Left ventricle myocardium superior (tissue), 1 donor: Measurements from ENCODE around the gene ZEB2. TPM values are rescaled to one million over a fixed set of nuclear protein-coding genes. Genes with fewer than 3 reads are reported as not detected.
A peak's percentile ranks its signal among the peaks of the same experiment; 100 is the strongest.

ENCODE experiments used
- ATAC-seq: fragments of 200-7000 bp; cut with Tn5 transposase; one replicate; pipeline ENCODE4 v1.9.1; 2020; ENCODE audit warnings: mild to moderate bottlenecking, moderate library complexity
- DNase-seq: peaks from one replicate; pipeline ENCODE4 v3.0.0-alpha.2; 2020
- intact Hi-C: fragments of 100-400 bp; cut with micrococcal nuclease; formaldehyde crosslinking; loops from one replicate; pipeline ENCODE4 v1.11.0; 2022
- long read RNA-seq: library from polyadenylated mRNA; unstranded; transcript quantifications from one replicate; pipeline ENCODE4 v2.0.0, GENCODE V29; 2021
- total RNA-seq: library from RNA; stranded (reverse); fragmentation: NEBNext Ultra II Directional; extraction: Animal tissue kit (Norgen Biotek cat#: 25700); gene quantifications from one replicate; pipeline ENCODE4 v1.2.1, GENCODE V29; 2021
- donor health status: DM: no; HTN: yes; CAD: no; lungs with severe emphysema.

ZEB2 gene
- total RNA-seq: 83.2 TPM
- long read RNA-seq, full-length matches to known transcripts: 4 of 17 reads
- long read RNA-seq, partial matches to known transcripts: 4 of 17 reads
- long read RNA-seq, other reads (novel, unspliced or antisense): 9 of 17 reads

GRCh38 chr2:144519934-144520731 lies at the start of gene ZEB2:
Gene ZEB2 (minus strand): TSS chr2:144520119. CDS start chr2:144517350, 2,769 bp downstream.
- ATAC-seq: peak; percentile 31
- DNase-seq: peak; percentile 55
- intact Hi-C loops: loop anchor here (10.0 kb wide), 1 partner anchor 185 kb away; a partner anchor contains a TSS

DNA sequence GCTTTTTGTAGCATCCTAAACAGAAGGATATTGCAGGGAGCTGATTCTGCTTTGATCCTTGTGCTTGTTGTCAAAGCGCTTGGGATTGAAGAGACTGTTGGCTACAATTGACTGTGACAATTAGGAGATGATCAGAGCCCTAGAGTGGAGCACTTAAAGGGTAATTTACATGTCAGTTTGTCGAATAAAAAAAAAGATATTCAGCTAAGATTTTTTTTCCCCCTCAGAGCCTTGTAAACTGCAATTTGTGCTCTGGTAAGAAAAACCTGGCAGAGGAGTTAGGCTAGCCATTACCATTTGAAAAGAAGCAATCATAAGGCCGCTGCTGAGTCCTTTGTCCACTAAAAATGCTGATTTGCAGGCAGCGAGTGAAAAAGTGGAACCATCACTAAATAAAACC lies 47.8 kb upstream of the ZEB2 start:
- no peak for ATAC-seq
- DNase-seq: no peak
- intact Hi-C loops: no loop called here

DNA sequence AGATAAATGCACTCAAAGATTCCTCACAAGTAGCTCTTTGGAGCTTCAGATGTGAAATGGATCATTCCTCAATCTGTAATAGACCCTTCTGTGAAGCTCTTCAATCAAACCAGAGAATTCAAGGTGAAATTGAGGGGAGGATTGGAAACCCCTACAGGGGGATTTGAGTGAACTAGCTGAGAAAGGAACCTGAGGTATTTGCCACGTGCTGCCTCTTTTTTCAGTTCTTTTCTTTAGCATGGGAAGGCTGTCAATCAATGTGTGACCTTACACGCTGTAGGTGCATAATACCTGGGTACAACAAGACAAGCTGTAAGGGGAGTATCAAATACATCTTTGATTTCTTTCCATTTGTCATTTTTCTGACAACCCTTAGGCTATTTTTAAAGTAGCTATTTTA lies 46.5 kb upstream of the ZEB2 start:
- ATAC-seq (no peak), DNase-seq (no peak)
- intact Hi-C loops: no loop called here

- no peak for DNase-seq
- ATAC-seq: no peak
These were observed 40.3 kb upstream of the ZEB2 start for GRCh38 chr2:144560251-144560650.

DNA sequence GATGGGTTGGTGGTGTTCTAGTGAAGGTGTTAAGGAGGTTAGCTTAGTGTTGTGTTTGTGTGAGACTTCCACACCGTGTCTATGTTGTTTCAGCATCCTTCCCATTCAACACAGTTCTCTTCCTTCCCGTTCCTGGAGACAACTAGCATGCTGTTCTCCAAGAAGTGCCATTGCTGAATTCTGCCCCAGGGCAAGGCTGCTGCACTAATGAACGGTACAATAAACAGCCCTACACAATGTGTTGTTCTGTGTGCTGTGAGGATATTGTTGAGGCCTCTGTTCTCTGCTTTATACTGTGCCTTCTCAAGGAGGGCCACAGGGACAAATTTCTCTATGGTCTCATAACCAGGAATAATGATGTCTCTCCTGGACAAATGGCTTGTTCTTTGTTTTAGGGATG lies 39.8 kb upstream of the ZEB2 start:
- intact Hi-C loops: no loop called here
- no peak for DNase-seq
- ATAC-seq: no peak

More at GRCh38 chr2:144560251-144560650, 40.3 kb upstream of the ZEB2 start:
- intact Hi-C loops: no loop called here

DNA sequence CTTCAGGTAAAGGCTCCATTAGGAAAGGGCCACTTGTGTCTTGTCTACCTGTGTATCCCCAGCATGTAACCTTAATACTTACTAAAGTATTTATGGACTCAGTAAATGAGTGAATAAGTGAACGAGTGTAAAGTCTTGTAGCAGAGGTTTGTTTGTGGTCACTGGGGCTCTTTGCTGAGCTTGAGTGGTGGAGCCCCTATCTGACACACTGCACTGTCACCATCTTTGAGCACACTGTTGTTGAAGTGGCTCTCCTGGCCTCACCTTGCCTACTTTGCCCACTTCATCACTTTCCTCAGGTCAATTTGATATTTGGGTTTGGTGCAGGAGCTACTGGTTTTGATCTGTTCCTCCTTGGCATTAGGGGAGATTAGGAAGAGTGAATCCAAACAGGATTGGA lies 39.3 kb upstream of the ZEB2 start:
- ATAC-seq: no peak
- intact Hi-C loops: no loop called here
- no peak for DNase-seq

DNA sequence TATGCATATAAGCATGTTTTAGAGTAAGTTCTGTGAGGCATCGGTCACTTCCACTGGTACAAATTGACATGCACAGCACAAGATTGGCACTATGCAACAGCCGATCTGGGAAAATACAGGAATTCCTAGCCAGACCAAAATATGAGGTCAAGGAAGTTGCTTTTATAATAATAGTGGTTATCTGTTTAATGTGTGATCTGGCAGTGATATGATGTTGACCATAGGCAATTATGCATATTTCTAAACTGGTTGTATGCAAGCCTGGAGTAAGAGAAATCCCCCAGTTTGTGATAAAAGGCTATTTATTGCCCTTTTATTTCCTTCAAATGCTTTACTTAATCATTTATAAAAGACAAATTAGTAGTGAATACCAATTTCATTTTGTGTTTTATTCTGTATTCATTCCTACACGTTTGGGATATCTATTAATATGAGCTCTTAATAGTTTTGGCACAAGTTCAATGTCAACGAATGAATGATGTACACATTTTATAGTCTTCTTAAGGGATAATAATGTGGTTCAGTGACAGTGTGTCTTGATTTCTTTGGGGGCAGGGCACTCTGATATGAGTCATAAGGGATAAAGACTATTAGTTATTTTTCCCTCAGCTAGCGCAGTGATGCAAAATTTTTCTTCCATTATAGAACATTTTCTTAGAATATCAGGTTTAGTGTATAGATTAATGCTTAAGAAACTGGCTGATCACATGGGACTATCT lies 34.7 kb upstream of the ZEB2 start:
- intact Hi-C loops: no loop called here
- ATAC-seq (no peak), DNase-seq (no peak)

DNA sequence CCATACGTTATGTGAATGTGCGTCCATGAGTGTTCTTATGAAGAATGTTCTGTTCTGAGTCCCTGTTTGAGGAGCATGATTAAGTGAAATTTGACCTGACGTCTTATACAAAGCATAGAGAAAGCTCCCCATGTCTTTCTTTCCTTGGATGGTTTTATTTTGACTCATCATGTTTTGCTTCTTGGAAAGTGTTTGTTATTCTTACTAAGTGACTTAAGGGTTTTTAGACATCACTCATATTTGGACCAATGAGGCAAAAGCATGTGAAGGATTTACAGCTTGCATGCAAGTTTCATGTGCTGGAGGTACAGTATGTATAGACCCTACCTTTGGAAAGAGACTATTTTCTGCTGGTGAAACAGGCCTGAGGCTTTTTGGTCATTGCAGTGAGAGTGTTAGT lies 33.5 kb upstream of the ZEB2 start:
- no peak for DNase-seq
- no peak for ATAC-seq
- intact Hi-C loops: no loop called here

- DNase-seq (no peak), ATAC-seq (no peak)
- intact Hi-C loops: no loop called here
These were observed 32.9 kb upstream of the ZEB2 start for GRCh38 chr2:144552821-144553220.

DNA sequence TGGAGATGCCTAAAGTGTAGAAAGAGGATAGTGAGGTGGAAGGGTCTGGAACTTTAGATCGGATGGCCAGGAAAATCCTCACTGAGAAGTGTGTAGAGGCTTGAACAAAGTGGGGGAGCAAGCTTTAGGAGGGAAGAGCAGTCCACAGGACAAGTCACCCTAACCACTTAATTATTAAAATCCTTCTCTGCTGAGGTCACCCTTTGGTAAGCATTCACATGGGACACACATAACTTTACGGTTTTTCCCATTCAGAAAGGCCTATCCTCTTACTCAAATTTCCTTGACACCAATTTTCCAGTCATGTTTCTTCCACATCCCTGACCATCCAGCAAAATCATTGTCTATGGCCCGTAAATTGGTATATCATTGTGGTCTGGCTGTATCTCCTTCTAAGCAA lies 31.0 kb upstream of the ZEB2 start:
- ATAC-seq (no peak), DNase-seq (no peak)
- intact Hi-C loops: no loop called here

DNA sequence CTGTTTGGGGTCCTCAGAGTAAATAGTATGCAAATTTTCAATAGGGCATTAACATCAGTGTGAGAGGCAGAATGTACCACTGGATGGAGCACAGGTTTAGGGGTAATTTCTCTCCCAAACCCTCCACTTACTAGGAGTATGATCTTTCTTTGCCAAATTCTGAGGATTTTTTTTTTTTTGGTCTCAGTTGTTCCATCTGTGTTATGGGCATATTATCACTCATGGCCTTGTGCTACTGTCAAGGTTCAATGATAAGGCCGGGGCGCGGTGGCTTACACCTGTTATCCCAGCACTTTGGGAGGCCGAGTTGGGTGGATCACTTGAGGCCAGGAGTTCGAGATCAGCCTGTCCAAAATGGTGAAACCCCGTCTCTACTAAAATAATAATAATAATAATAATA lies 30.2 kb upstream of the ZEB2 start:
- intact Hi-C loops: no loop called here
- no peak for ATAC-seq
- no peak for DNase-seq

- intact Hi-C loops: no loop called here
- no peak for ATAC-seq
- no peak for DNase-seq
These were observed 28.7 kb upstream of the ZEB2 start for GRCh38 chr2:144548532-144549191.

GRCh38 chr2:144548088-144548487 lies 28.2 kb upstream of the ZEB2 start:
- ATAC-seq: no peak
- DNase-seq: no peak
- intact Hi-C loops: no loop called here

- ATAC-seq (no peak), DNase-seq (no peak)
- intact Hi-C loops: no loop called here
These were observed 27.6 kb upstream of the ZEB2 start for GRCh38 chr2:144547494-144547893.

- DNase-seq (no peak), ATAC-seq (no peak)
- intact Hi-C loops: no loop called here
These were observed 27.0 kb upstream of the ZEB2 start for GRCh38 chr2:144546933-144547332.

DNA sequence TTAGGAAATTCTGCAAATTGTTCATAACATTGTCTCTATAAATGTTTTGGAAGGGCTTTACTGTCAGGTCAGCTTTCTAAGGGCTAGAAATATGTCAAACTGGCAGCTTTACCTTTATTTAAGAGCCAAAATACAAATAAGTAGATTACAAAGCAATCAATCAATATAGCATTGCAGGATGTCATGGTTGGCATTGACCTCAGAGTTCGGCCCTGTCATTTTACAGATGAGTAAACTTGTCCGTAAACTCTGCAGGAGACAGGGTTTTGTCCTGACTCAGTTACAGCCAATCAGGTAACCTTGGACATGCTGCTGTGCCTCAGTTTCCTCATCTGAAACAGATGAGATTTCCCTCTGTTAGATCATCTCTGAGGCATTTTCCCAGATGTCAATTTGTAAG lies 25.9 kb upstream of the ZEB2 start:
- DNase-seq (no peak), ATAC-seq (no peak)
- intact Hi-C loops: no loop called here

DNA sequence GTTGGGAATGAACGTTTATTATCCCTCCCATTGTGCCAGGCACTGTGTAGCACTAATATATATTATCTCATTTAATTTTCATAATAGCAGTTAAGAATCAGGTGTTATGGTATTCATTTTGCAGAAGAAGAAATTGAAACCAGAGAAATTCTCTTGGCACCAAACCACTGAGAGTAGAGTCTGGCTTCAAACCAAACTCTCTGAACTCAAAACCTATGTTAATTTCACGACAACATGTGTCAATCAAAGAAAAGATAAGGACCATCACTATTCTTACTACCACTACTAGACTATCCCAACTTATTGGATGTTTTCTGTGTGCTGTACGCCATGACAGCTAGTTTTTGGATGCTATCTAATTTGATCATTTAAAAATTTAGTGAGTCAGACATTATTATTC lies 24.1 kb upstream of the ZEB2 start:
- intact Hi-C loops: no loop called here
- DNase-seq (no peak), ATAC-seq (no peak)

GRCh38 chr2:144541396-144541795 lies 21.5 kb upstream of the ZEB2 start:
- intact Hi-C loops: no loop called here
- no peak for ATAC-seq
- no peak for DNase-seq

GRCh38 chr2:144539289-144539782 lies 19.4 kb upstream of the ZEB2 start:
- DNase-seq (no peak), ATAC-seq (no peak)
- intact Hi-C loops: no loop called here

DNA sequence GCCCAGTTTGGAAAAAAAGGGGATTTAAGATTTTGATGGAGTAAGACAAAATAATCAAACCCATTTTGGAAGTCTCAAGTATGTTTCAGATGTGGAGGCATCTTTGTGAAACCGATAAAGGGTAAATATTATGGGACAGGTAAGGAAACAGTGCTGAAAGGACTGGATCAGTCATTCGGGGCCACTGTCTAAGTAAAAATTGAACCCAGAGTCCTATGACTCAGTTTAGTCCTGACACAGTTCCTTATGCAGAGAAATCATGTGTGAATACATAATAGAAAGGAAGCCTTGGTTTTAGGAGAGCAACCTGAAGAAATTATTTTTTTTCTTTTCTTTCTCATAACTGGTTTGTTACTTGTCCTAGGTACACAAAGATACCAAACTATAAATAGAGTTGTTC lies 15.4 kb upstream of the ZEB2 start:
- no peak for DNase-seq
- intact Hi-C loops: no loop called here
- no peak for ATAC-seq
